A673 (cell line): ENCODE data around the gene ZNF777. TPM values are rescaled to one million over a fixed set of nuclear protein-coding genes. Genes with fewer than 3 reads are reported as not detected.

Experiments
- BruUV-seq: library from RNA; stranded (reverse); fragments of 400-500 nt; replicated peaks from 2 replicates; lab custom pipeline; 2021; lab: Mats Ljungman, UMichigan
- CTCF ChIA-PET: fragments of 300-600 bp; sonication (Branson Sonifier 250); formaldehyde crosslinking; loops from one replicate; lab custom pipeline; 2022; ENCODE audit warnings: antibody characterized with exemption; lab: Charles Lee
- POLR2A ChIA-PET: fragments of 300-600 bp; sonication (Branson Sonifier 250); formaldehyde crosslinking; loops from one replicate; lab custom pipeline; 2022; ENCODE audit warnings: antibody characterized with exemption; ENCODE audit not compliant: low non-redundant PET; lab: Charles Lee
- DNase-seq: peaks from one replicate; pipeline ENCODE4 v3.0.0-alpha.2; 2015; ENCODE audit warnings: low spot score
- H3K27ac ChIP-seq: fragments of 200-600 bp; sonication (generic); 2 replicates; pipeline ENCODE4 v1.5.1; 2016; ENCODE audit warnings: mixed run types, low read depth, mild to moderate bottlenecking, mixed read lengths, antibody characterized with exemption, low read length; ENCODE audit not compliant: poor library complexity, severe bottlenecking
- H3K27me3 ChIP-seq: fragments of 200-600 bp; sonication (generic); replicated peaks from 2 replicates; pipeline ENCODE4 v1.6.1; 2017; ENCODE audit warnings: mixed run types, low read depth, mild to moderate bottlenecking, mixed read lengths, antibody characterized with exemption, low read length; ENCODE audit not compliant: insufficient read depth, poor library complexity
- H3K36me3 ChIP-seq: fragments of 200-600 bp; sonication (generic); 2 replicates; pipeline ENCODE4 v1.6.1; 2016; ENCODE audit warnings: mixed run types, mild to moderate bottlenecking, mixed read lengths, antibody characterized with exemption, low read length; ENCODE audit not compliant: insufficient read depth, poor library complexity, severe bottlenecking
- H3K4me1 ChIP-seq: fragments of 200-600 bp; sonication (generic); 2 replicates; pipeline ENCODE4 v1.6.1; 2017; ENCODE audit warnings: mixed run types, mild to moderate bottlenecking, mixed read lengths, antibody characterized with exemption, low read length; ENCODE audit not compliant: insufficient read depth, poor library complexity, severe bottlenecking
- H3K4me3 ChIP-seq: fragments of 200-600 bp; sonication (generic); 2 replicates; pipeline ENCODE4 v1.5.1; 2016; ENCODE audit warnings: low read depth, mixed run types, mild to moderate bottlenecking, mixed read lengths, low read length; ENCODE audit not compliant: poor library complexity, severe bottlenecking
- H3K9me3 ChIP-seq: fragments of 200-600 bp; sonication (generic); 2 replicates; pipeline ENCODE4 v1.6.1; 2016; ENCODE audit warnings: mixed run types, low read depth, mild to moderate bottlenecking, mixed read lengths, antibody characterized with exemption, low read length; ENCODE audit not compliant: poor library complexity, severe bottlenecking
- CTCF ChIP-seq: fragments of 300-800, 200-600 bp; sonication (generic); conservative IDR thresholded peaks from 2 replicates; pipeline ENCODE4 v1.5.1; 2017; ENCODE audit warnings: low read depth, mild to moderate bottlenecking, antibody characterized with exemption, low read length, moderate library complexity, mixed read lengths
- EZH2 ChIP-seq: fragments of 200-600 bp; sonication (generic); IDR thresholded peaks from 2 replicates; pipeline ENCODE4 v1.6.1; 2017; ENCODE audit warnings: borderline replicate concordance, low read depth, mild to moderate bottlenecking, mixed read lengths, antibody characterized with exemption, low read length; ENCODE audit not compliant: poor library complexity, severe bottlenecking
- intact Hi-C: fragments of 100-400 bp; cut with micrococcal nuclease; formaldehyde crosslinking; loops from one replicate; pipeline ENCODE4 v1.10.0; 2022; ENCODE audit not compliant: unreplicated experiment
- total RNA-seq: library from RNA; stranded (reverse); gene quantifications from 2 replicates; pipeline ENCODE4 v1.2.3, GENCODE V29; 2021

Gene ZNF777
- total RNA-seq, 1 experiment from 2014 or later: 19.3 TPM

- POLR2A ChIA-PET: no interaction called here
- CTCF ChIA-PET: no interaction called here
- H3K27me3 ChIP-seq: no peaks in the 10 kb centered on the region
- no peak for DNase-seq
- H3K9me3 ChIP-seq: no peaks in the 10 kb centered on the region
- H3K36me3 ChIP-seq: peaks cover 12% of the 10 kb centered on the region
- H3K4me1 ChIP-seq: no peaks in the 10 kb centered on the region
- TF ChIP-seq EZH2 (no peak), CTCF (no peak)
- intact Hi-C loops: no loop called here
- no TSS peak for BruUV-seq
- H3K27ac ChIP-seq: no peak overlapping the region
- H3K4me3 ChIP-seq: no peak overlapping the region
These were observed 28.7 kb downstream of the ZNF777 start for GRCh38 chr7:149432121-149432691.

- peaks cover 12% of the 10 kb centered on the region for H3K36me3 ChIP-seq
- no TSS peak for BruUV-seq
- no peak overlapping the region for H3K27ac ChIP-seq
- POLR2A ChIA-PET: no interaction called here
- DNase-seq: no peak
- H3K4me3 ChIP-seq: no peak overlapping the region
- no peaks in the 10 kb centered on the region for H3K27me3 ChIP-seq
- H3K9me3 ChIP-seq: no peaks in the 10 kb centered on the region
- intact Hi-C loops: no loop called here
- CTCF ChIA-PET: no interaction called here
- TF ChIP-seq EZH2 (no peak), CTCF (no peak)
- no peaks in the 10 kb centered on the region for H3K4me1 ChIP-seq
These were observed 29.3 kb downstream of the ZNF777 start for GRCh38 chr7:149431486-149432120.

GRCh38 chr7:149430192-149430591, 30.7 kb downstream of the ZNF777 start:
- Histone ChIP-seq H3K4me3 (no peak overlapping the region), H3K4me1 (no peaks in the 10 kb centered on the region), H3K27me3 (no peaks in the 10 kb centered on the region), H3K9me3 (no peaks in the 10 kb centered on the region), H3K36me3 (peaks cover 6% of the 10 kb centered on the region), H3K27ac (no peak overlapping the region)
- intact Hi-C loops: no loop called here
- TF ChIP-seq EZH2: no peak
- no peak for DNase-seq
- BruUV-seq: no TSS peak
- ChIA-PET CTCF (no interaction called here), POLR2A (no interaction called here)
